Smooth muscle cell (in vitro differentiated cells): ENCODE measurements around the gene SEMA6D. TPM values are rescaled to one million over a fixed set of nuclear protein-coding genes. Genes with fewer than 3 reads are reported as not detected.
A peak's percentile ranks its signal among the peaks of the same experiment; 100 is the strongest.

Source experiments
- DNase-seq: peaks from one replicate; lab custom pipeline; 2025; ENCODE audit not compliant: unreplicated experiment; lab: John Stamatoyannopoulos, UW
- H2AFZ ChIP-seq: fragments of 200-600 bp; sonication (generic); 2 replicates; pipeline ENCODE4 v1.6.0; 2016; ENCODE audit warnings: antibody characterized with exemption, low read depth, mild to moderate bottlenecking
- H3F3A ChIP-seq: fragments of 200-600 bp; sonication (generic); 2 replicates; pipeline ENCODE4 v1.6.0; 2017; ENCODE audit warnings: antibody characterized with exemption, low read depth
- H3K27ac ChIP-seq: fragments of 200-600 bp; sonication (generic); 2 replicates; pipeline ENCODE4 v1.5.1; 2016; ENCODE audit warnings: low read depth, mild to moderate bottlenecking
- H3K27me3 ChIP-seq: fragments of 200-600 bp; sonication (generic); 2 replicates; pipeline ENCODE4 v1.6.1; 2016; ENCODE audit warnings: low read depth, mild to moderate bottlenecking
- H3K36me3 ChIP-seq: fragments of 200-600 bp; sonication (generic); 2 replicates; pipeline ENCODE4 v1.5.1; 2016; ENCODE audit warnings: low read depth
- H3K4me1 ChIP-seq: fragments of 200-600 bp; sonication (generic); 2 replicates; pipeline ENCODE4 v1.5.1; 2016; ENCODE audit warnings: low read depth
- H3K4me2 ChIP-seq: fragments of 200-600 bp; sonication (generic); 2 replicates; pipeline ENCODE4 v1.6.0; 2016; ENCODE audit warnings: mild to moderate bottlenecking
- H3K4me3 ChIP-seq: fragments of 200-600 bp; sonication (generic); 2 replicates; pipeline ENCODE4 v1.5.1; 2016; ENCODE audit warnings: mild to moderate bottlenecking
- H3K79me2 ChIP-seq: fragments of 200-600 bp; sonication (generic); 2 replicates; pipeline ENCODE4 v1.6.0; 2016; ENCODE audit warnings: low read depth, mild to moderate bottlenecking
- H3K9ac ChIP-seq: fragments of 200-600 bp; sonication (generic); 2 replicates; pipeline ENCODE4 v1.6.0; 2016; ENCODE audit warnings: low read depth
- H3K9me3 ChIP-seq: fragments of 200-600 bp; sonication (generic); replicated peaks from 2 replicates; pipeline ENCODE4 v1.5.1; 2016; ENCODE audit warnings: low read depth
- H4K20me1 ChIP-seq: fragments of 200-600 bp; sonication (generic); 2 replicates; pipeline ENCODE4 v1.6.0; 2016; ENCODE audit warnings: low read depth
- WGBS: methylation state at CpG from one replicate; pipeline ENCODE4 v1.1.7; 2016; ENCODE audit warnings: low lambda C conversion rate; 5-methylcytosine and 5-hydroxymethylcytosine counted together
- polyA plus RNA-seq: library from polyadenylated mRNA; unstranded; fragments of >200 nt; fragmentation: Nextera tagmentation; extraction: Ambion mirVana; gene quantifications from 2 replicates; pipeline ENCODE4 v1.2.1, GENCODE V29; 2016
- total RNA-seq: library from RNA; depleted of rRNA; stranded (reverse); fragments of >200 nt; gene quantifications from 2 replicates; pipeline ENCODE4 v1.2.3, GENCODE V29; 2014
- TF ChIP-seq, protein P1 (sequence below): fragments of 200-600 bp; sonication (generic); IDR thresholded peaks from 2 replicates; pipeline ENCODE4 v1.5.1; 2017; ENCODE audit warnings: borderline replicate concordance, mild to moderate bottlenecking, antibody characterized with exemption; ENCODE audit not compliant: insufficient read depth, poor library complexity, severe bottlenecking

Gene SEMA6D
- total and polyA plus RNA-seq, 2 experiments from 2014 or later = 31.4 to 44.9 TPM

DNA sequence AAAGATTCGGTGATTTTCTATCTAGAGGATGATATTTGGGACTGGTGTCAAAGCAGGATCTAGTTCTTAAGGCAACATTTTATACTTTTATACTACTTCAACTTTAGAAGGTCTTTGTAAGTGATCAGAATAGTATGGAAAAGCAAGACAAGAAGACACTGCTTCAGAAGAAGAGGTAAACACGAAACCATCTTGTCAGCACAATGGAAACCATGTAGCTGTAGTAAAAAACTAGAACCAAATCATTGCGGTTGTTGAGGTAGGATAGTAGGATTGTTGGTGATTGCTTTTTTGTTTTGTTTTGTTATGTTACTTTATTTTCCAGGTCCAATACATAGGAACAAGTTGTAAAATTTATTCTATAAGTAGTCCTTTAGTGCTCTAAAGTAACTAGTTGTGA, 40.0 kb downstream of the SEMA6D start:
- peaks cover 49% of the 10 kb centered on the region for H3K79me2 ChIP-seq
- no peaks in the 10 kb centered on the region for H3K4me1 ChIP-seq
- TF ChIP-seq, protein P1, sequence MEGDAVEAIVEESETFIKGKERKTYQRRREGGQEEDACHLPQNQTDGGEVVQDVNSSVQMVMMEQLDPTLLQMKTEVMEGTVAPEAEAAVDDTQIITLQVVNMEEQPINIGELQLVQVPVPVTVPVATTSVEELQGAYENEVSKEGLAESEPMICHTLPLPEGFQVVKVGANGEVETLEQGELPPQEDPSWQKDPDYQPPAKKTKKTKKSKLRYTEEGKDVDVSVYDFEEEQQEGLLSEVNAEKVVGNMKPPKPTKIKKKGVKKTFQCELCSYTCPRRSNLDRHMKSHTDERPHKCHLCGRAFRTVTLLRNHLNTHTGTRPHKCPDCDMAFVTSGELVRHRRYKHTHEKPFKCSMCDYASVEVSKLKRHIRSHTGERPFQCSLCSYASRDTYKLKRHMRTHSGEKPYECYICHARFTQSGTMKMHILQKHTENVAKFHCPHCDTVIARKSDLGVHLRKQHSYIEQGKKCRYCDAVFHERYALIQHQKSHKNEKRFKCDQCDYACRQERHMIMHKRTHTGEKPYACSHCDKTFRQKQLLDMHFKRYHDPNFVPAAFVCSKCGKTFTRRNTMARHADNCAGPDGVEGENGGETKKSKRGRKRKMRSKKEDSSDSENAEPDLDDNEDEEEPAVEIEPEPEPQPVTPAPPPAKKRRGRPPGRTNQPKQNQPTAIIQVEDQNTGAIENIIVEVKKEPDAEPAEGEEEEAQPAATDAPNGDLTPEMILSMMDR = no peak
- no peak overlapping the region for H3K4me3 ChIP-seq
- peaks cover 9% of the 10 kb centered on the region for H3K9me3 ChIP-seq
- H3K27ac ChIP-seq = peak overlapping the region; percentile 78
- no peak for DNase-seq
- H3K4me2 ChIP-seq = peak overlapping the region; percentile 9
- H3K36me3 ChIP-seq = peaks cover 21% of the 10 kb centered on the region
- no peaks in the 10 kb centered on the region for H3K27me3 ChIP-seq
- 93% methylated on average over 3 of the region's 3 CpGs for WGBS
- no peaks in the 10 kb centered on the region for H4K20me1 ChIP-seq
- no peak overlapping the region for H2AFZ ChIP-seq
- H3K9ac ChIP-seq = peak overlapping the region; percentile 10
- H3F3A ChIP-seq = peaks cover 21% of the 10 kb centered on the region

GRCh38 chr15:47762621-47763020, 45.3 kb downstream of the SEMA6D start:
- H3K4me2 ChIP-seq = no peak overlapping the region
- H3F3A ChIP-seq = peaks cover 7% of the 10 kb centered on the region
- TF ChIP-seq, protein P1 = no peak

GRCh38 chr15:47764666-47765065, 47.4 kb downstream of the SEMA6D start:
- H3K27ac ChIP-seq = no peak overlapping the region
- no peak overlapping the region for H3K4me2 ChIP-seq
- H3K36me3 ChIP-seq = peaks cover 47% of the 10 kb centered on the region
- peaks cover 4% of the 10 kb centered on the region for H3K79me2 ChIP-seq
- H2AFZ ChIP-seq = no peak overlapping the region
- H3K9me3 ChIP-seq = no peaks in the 10 kb centered on the region
- peaks cover 15% of the 10 kb centered on the region for H3K4me1 ChIP-seq
- H4K20me1 ChIP-seq = peaks cover 6% of the 10 kb centered on the region
- WGBS = 98% methylated on average over 13 of the region's 13 CpGs
- peaks cover 5% of the 10 kb centered on the region for H3F3A ChIP-seq
- H3K9ac ChIP-seq = no peak overlapping the region
- H3K27me3 ChIP-seq = no peaks in the 10 kb centered on the region
- no peak for DNase-seq
- H3K4me3 ChIP-seq = no peak overlapping the region
- TF ChIP-seq, protein P1 = no peak

More at GRCh38 chr15:47762621-47763020, 45.3 kb downstream of the SEMA6D start:
- WGBS = 96% methylated on average over 3 of the region's 3 CpGs
- H3K4me1 ChIP-seq = no peaks in the 10 kb centered on the region
- no peak overlapping the region for H3K9ac ChIP-seq
- no peak overlapping the region for H3K4me3 ChIP-seq
- peaks cover 5% of the 10 kb centered on the region for H4K20me1 ChIP-seq
- no peaks in the 10 kb centered on the region for H3K27me3 ChIP-seq
- H3K27ac ChIP-seq = no peak overlapping the region
- H3K36me3 ChIP-seq = peaks cover 47% of the 10 kb centered on the region
- H2AFZ ChIP-seq = no peak overlapping the region
- peaks cover 25% of the 10 kb centered on the region for H3K79me2 ChIP-seq
- no peak for DNase-seq
- H3K9me3 ChIP-seq = no peaks in the 10 kb centered on the region

GRCh38 chr15:47766406-47766805, 49.1 kb downstream of the SEMA6D start:
- H3K4me2 ChIP-seq = peak overlapping the region; percentile 72
- no peak overlapping the region for H2AFZ ChIP-seq
- H3K4me3 ChIP-seq = no peak overlapping the region
- H3K27ac ChIP-seq = peak overlapping the region; percentile 71
- H4K20me1 ChIP-seq = peaks cover 6% of the 10 kb centered on the region
- peaks cover 44% of the 10 kb centered on the region for H3K36me3 ChIP-seq
- no peak overlapping the region for H3K9ac ChIP-seq
- DNase-seq = no peak
- 80% methylated on average over 5 of the region's 5 CpGs for WGBS
- H3K4me1 ChIP-seq = peaks cover 16% of the 10 kb centered on the region
- peaks cover 5% of the 10 kb centered on the region for H3F3A ChIP-seq
- H3K9me3 ChIP-seq = no peaks in the 10 kb centered on the region
- TF ChIP-seq, protein P1 = no peak
- no peaks in the 10 kb centered on the region for H3K79me2 ChIP-seq
- no peaks in the 10 kb centered on the region for H3K27me3 ChIP-seq
